A673 (cell line): ENCODE data around the gene SLCO2A1. TPM values are rescaled to one million over a fixed set of nuclear protein-coding genes. Genes with fewer than 3 reads are reported as not detected.

Source experiments
- BruUV-seq: library from RNA; stranded (reverse); fragments of 400-500 nt; replicated peaks from 2 replicates; lab custom pipeline; 2021; lab: Mats Ljungman, UMichigan
- CTCF ChIA-PET: fragments of 300-600 bp; sonication (Branson Sonifier 250); formaldehyde crosslinking; loops from one replicate; lab custom pipeline; 2022; ENCODE audit warnings: antibody characterized with exemption; lab: Charles Lee
- POLR2A ChIA-PET: fragments of 300-600 bp; sonication (Branson Sonifier 250); formaldehyde crosslinking; loops from one replicate; lab custom pipeline; 2022; ENCODE audit warnings: antibody characterized with exemption; ENCODE audit not compliant: low non-redundant PET; lab: Charles Lee
- DNase-seq: peaks from one replicate; pipeline ENCODE4 v3.0.0-alpha.2; 2015; ENCODE audit warnings: low spot score
- H3K27ac ChIP-seq: fragments of 200-600 bp; sonication (generic); 2 replicates; pipeline ENCODE4 v1.5.1; 2016; ENCODE audit warnings: mixed run types, low read depth, mild to moderate bottlenecking, mixed read lengths, antibody characterized with exemption, low read length; ENCODE audit not compliant: poor library complexity, severe bottlenecking
- H3K27me3 ChIP-seq: fragments of 200-600 bp; sonication (generic); replicated peaks from 2 replicates; pipeline ENCODE4 v1.6.1; 2017; ENCODE audit warnings: mixed run types, low read depth, mild to moderate bottlenecking, mixed read lengths, antibody characterized with exemption, low read length; ENCODE audit not compliant: insufficient read depth, poor library complexity
- H3K36me3 ChIP-seq: fragments of 200-600 bp; sonication (generic); 2 replicates; pipeline ENCODE4 v1.6.1; 2016; ENCODE audit warnings: mixed run types, mild to moderate bottlenecking, mixed read lengths, antibody characterized with exemption, low read length; ENCODE audit not compliant: insufficient read depth, poor library complexity, severe bottlenecking
- H3K4me1 ChIP-seq: fragments of 200-600 bp; sonication (generic); 2 replicates; pipeline ENCODE4 v1.6.1; 2017; ENCODE audit warnings: mixed run types, mild to moderate bottlenecking, mixed read lengths, antibody characterized with exemption, low read length; ENCODE audit not compliant: insufficient read depth, poor library complexity, severe bottlenecking
- H3K4me3 ChIP-seq: fragments of 200-600 bp; sonication (generic); 2 replicates; pipeline ENCODE4 v1.5.1; 2016; ENCODE audit warnings: low read depth, mixed run types, mild to moderate bottlenecking, mixed read lengths, low read length; ENCODE audit not compliant: poor library complexity, severe bottlenecking
- H3K9me3 ChIP-seq: fragments of 200-600 bp; sonication (generic); 2 replicates; pipeline ENCODE4 v1.6.1; 2016; ENCODE audit warnings: mixed run types, low read depth, mild to moderate bottlenecking, mixed read lengths, antibody characterized with exemption, low read length; ENCODE audit not compliant: poor library complexity, severe bottlenecking
- CTCF ChIP-seq: fragments of 300-800, 200-600 bp; sonication (generic); conservative IDR thresholded peaks from 2 replicates; pipeline ENCODE4 v1.5.1; 2017; ENCODE audit warnings: low read depth, mild to moderate bottlenecking, antibody characterized with exemption, low read length, moderate library complexity, mixed read lengths
- EZH2 ChIP-seq: fragments of 200-600 bp; sonication (generic); IDR thresholded peaks from 2 replicates; pipeline ENCODE4 v1.6.1; 2017; ENCODE audit warnings: borderline replicate concordance, low read depth, mild to moderate bottlenecking, mixed read lengths, antibody characterized with exemption, low read length; ENCODE audit not compliant: poor library complexity, severe bottlenecking
- intact Hi-C: fragments of 100-400 bp; cut with micrococcal nuclease; formaldehyde crosslinking; loops from one replicate; pipeline ENCODE4 v1.10.0; 2022; ENCODE audit not compliant: unreplicated experiment
- total RNA-seq: library from RNA; stranded (reverse); gene quantifications from 2 replicates; pipeline ENCODE4 v1.2.3, GENCODE V29; 2021

SLCO2A1 gene
- total RNA-seq, 1 experiment from 2014 or later: not detected

- Histone ChIP-seq H3K27ac (no peak overlapping the region), H3K27me3 (peaks cover 34% of the 10 kb centered on the region), H3K36me3 (no peaks in the 10 kb centered on the region), H3K9me3 (no peaks in the 10 kb centered on the region), H3K4me1 (peaks cover 5% of the 10 kb centered on the region), H3K4me3 (no peak overlapping the region)
- intact Hi-C loops: no loop called here
- ChIA-PET POLR2A (no interaction called here), CTCF (no interaction called here)
- TF ChIP-seq EZH2: no peak
- TF ChIP-seq CTCF: no peak
- BruUV-seq: no TSS peak
- DNase-seq: no peak
These were observed 132.2 kb downstream of the SLCO2A1 start for GRCh38 chr3:133897547-133897946.

DNA sequence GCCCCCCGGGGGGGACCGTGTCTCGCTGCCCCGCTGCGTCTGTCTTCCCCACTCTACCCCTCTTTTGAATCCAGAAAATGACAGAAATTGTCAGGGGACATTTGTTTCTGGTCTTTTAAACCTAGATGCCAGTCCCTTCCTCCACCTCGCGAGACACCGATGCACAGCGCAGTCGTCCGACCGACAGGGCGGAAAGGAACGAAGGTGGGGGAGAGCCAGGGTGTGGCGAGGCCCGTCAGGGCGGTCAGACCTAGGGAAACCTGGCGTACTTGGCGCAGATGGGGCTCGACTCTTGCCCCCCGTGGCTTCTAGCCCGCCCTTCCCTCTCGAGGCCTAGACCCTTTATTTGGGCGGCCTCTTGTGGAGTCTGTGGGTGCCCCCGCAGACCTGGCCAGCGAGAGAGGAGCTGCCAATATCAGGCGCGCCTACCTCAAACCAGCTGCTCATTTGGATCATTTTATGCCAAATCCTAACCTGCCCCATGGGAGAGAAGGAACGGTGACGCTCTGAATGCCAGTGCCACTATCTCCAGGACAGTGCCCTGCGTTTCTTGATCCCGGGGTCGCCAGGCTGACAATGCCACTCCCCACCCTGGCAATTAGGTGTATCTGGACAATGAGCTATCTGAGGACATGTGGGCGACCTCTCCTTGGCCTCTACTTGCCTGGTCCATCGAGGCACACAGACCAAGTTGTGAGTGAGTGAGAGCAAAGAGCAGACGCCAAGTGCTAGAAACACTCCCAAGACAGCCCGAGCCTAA is 133.5 kb downstream of the SLCO2A1 start:
- ChIA-PET CTCF (no interaction called here), POLR2A (no interaction called here)
- H3K4me3 ChIP-seq: peak overlapping the region; percentile 59
- peaks cover 5% of the 10 kb centered on the region for H3K4me1 ChIP-seq
- DNase-seq: no peak
- intact Hi-C loops: no loop called here
- H3K27ac ChIP-seq: no peak overlapping the region
- no TSS peak for BruUV-seq
- H3K9me3 ChIP-seq: no peaks in the 10 kb centered on the region
- no peaks in the 10 kb centered on the region for H3K36me3 ChIP-seq
- H3K27me3 ChIP-seq: peaks cover 34% of the 10 kb centered on the region
- no peak for TF ChIP-seq CTCF
- no peak for TF ChIP-seq EZH2

GRCh38 chr3:133895208-133896001 is 134.3 kb downstream of the SLCO2A1 start, which contains the start of gene RAB6B:
RAB6B (minus strand) TSS chr3:133895882; CDS start chr3:133895466, 416 bp downstream.
- BruUV-seq: no TSS peak
- peaks cover 5% of the 10 kb centered on the region for H3K4me1 ChIP-seq
- no peak within 1 kb of the TSS for H3K27ac ChIP-seq
- H3K36me3 ChIP-seq: no peaks in the 10 kb centered on the region
- no peaks in the 10 kb centered on the region for H3K9me3 ChIP-seq
- peaks cover 34% of the 10 kb centered on the region for H3K27me3 ChIP-seq
- ChIA-PET POLR2A (no interaction called here), CTCF (no interaction called here)
- peak within 1 kb of the TSS; percentile 59 for H3K4me3 ChIP-seq
- DNase-seq: peak; percentile 54
- TF ChIP-seq CTCF (no peak), EZH2 (no peak)
- intact Hi-C loops: no loop called here
